ACHN (cell line): ENCODE measurements around the gene CUBN.

Experiments
- DNase-seq: peaks from one replicate; pipeline ENCODE4 v3.0.0-alpha.2; 2015
- in situ Hi-C: cut with HindIII; loops from 2 replicates; pipeline ENCODE4 v1.10.0; 2017; ENCODE audit warnings: low sequenced_read_pairs, low pct_ligation_motif_present, low pct_unique_long_range_greater_than_20kb

CUBN gene

DNA sequence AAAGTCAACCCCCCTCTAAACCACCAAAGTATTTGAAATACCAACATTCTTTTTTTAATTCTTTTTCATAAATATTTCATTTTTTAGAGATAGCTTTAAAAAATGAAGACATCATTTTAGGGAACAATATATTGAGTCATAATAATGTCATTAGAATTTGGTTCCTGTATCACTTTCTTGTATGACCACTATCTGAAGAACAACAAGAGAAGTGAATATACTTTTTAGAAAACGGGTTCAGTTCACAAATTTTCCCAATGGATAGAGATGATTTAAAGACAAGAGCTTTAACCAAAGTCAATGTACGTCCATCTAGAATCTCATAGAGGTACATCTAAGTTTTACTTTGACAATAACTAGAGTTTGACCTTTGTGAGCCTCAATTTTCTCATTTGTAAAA is 48.2 kb downstream of the CUBN start:
- in situ Hi-C loops: no loop called here
- no peak for DNase-seq

DNA sequence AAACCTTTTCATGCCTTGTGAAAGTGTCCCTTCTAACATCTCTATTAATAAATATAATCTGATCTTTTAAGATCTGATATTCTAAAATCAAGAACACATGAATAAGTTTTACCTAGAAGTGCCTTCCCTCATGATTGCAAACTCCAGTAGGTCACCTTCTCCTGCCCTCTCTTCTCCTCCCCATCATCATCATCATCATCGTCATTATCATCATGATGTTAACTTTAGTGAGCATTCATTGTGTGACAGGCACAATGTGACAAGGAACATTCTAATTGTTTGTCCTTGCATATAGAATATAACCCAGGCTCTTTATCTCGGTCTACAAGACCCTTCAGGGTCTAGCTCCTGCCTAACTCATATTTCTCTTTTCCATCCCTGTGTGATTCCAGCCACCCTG is 51.7 kb downstream of the CUBN start:
- no peak for DNase-seq
- in situ Hi-C loops: no loop called here

DNA sequence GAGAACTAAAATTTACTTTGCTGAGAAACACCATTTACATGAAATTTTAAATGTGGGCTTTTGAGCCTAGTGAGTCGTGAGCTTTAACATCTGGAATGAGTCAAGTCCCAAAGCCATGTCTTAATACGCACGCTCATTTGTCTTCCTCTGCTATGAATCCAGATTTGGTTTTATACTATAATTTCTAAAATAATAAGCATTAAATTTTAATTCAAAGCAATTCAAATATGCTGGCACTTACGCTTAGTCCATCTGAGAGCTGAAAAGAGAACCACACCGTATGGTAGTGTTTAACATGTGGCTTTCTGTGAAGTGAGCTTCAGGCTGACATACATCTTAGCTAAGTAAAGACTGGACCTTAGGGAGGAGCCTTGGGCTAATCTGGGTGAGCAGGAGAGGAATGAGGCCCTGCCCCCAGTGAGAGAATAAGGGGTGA is 52.2 kb downstream of the CUBN start:
- DNase-seq: no peak
- in situ Hi-C loops: no loop called here

DNA sequence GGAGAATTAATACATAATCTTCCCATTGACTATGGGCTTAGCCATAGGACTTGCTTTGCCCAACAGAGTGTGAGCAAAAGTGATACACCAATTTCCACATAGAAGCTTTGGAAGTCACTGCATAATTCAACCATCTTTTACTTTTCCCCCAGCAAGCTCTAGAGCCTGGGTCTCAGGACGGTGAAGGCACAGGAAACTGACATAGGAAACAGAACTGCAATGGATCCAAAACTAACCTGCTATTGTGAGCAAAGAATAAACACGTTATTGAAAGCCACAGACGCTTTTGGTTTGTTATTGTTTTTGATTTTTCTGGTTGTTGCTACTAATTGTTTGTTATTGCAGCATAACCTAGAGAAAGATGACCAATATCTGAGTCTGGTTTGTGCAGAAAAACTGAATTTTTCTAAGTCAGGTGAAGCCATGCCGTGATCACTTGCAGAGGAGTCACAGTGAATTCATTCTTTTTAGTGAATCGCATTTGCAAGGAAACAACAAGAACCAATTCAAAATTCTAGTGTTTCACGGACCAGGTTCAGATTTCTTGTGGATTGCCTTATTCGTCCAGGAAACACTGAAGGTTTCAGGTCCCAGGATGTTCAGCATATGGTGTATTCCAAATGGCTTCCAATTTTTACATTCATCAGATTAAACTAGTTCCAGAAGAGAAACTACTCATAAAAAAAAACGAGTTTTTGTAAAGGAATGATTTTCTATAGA is 52.8 kb downstream of the CUBN start:
- DNase-seq: no peak
- in situ Hi-C loops: no loop called here

DNA sequence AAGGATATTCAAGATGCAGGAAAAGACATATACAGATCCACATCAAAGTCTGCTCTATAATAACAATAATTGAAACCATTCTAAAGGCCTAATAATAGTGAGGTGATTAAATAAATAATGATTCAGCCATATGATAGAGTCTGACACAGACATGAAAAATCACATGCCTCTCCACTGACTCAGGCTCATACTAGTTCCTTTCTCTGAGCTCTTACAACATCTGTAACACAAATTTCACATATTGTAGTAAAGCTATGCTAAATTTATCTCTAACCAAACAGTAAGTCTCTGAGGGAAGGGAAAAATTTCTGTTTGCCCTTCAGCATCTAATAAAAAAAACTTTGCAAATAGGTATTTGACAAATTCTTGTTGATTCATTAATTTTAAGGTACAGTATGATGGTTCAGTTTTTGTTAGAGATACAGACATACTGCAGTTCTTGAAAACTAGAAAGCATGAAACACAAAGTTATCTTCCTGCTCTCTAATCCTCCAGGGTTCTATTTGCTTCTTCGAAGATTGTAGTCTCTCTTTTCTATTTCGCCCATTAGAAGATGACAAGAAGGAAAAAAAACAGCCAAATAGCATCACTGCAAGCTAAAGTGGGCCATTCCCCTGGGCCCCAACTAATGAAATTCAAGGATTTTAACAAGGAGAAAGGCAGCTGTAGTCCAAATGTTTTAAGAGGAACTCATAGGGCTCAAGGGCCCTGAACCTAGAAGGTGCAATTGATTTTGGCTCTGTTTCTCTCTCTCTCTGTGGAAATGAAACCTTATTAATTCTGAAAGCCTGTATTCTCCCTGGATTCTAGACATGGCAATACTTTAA is 53.9 kb downstream of the CUBN start:
- in situ Hi-C loops: no loop called here
- DNase-seq: peak; percentile 55

DNA sequence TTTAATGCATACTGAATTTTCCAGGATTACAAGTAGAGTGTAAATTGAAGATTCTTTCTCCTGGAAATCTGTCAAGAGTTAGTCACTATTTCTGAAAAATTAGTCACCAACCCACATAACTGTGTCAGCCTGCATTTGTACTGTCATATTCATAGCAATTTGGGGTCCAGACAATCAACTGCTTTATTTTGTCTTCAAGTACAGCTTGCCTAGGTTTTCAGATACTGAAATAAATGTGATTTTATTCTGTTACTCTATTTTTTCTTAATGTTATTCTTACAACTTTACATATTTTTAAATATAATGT is 55.1 kb downstream of the CUBN start:
- DNase-seq: peak; percentile 19
- in situ Hi-C loops: no loop called here

DNA sequence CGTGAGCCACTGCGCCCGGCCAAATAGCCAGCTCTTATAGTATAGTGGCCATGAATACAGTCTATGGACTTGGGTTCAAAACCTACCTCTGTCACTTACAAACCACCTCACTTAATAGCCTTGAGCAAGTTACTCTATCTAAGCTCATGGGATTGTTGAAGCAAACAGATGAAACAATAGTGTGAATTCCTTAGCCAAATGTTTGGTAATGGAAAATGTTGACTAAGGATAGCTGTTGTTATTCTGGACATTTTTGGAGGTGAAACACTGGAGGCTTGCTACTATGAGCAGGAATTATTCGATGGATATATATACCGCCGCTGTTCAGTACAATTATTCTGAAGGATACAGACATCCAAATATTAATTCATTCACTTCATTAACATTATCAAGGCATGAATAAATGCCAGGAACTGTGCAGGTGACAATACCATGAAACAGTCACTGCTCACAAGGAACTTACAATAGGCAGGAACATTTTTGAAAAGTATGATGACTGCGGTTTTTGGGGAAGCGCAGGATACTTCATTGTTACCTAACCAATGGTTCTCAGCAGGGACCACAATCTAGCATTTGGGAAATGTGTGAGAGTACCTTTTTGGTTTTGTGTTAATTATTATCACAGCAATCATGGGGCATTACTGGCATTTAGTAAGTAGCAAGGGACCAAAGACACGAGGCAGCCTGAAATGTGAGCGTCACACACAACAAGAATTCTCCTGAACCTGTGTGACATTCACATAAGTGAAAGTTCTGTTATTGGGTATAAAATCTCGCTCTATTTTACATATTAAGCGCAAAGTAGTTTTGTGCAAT is 55.7 kb downstream of the CUBN start:
- DNase-seq: no peak
- in situ Hi-C loops: no loop called here

DNA sequence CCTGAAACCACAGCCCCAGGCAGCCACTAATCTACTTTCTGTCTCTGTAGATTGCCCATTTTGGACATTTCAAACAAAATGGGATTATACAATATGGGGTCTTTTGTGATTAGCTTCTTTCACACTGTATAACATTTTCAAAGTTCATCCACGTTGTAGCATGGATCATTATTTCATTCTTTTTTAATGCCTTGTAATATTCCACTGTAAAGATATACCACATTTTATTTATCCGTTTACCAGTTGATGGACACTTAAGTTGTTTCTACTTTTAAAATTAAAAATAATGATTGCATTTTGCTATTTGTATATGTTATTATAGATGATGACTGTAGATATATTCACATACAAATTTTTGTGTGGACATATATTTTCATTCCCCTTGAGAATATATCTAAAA is 60.7 kb downstream of the CUBN start:
- no peak for DNase-seq
- in situ Hi-C loops: no loop called here

DNA sequence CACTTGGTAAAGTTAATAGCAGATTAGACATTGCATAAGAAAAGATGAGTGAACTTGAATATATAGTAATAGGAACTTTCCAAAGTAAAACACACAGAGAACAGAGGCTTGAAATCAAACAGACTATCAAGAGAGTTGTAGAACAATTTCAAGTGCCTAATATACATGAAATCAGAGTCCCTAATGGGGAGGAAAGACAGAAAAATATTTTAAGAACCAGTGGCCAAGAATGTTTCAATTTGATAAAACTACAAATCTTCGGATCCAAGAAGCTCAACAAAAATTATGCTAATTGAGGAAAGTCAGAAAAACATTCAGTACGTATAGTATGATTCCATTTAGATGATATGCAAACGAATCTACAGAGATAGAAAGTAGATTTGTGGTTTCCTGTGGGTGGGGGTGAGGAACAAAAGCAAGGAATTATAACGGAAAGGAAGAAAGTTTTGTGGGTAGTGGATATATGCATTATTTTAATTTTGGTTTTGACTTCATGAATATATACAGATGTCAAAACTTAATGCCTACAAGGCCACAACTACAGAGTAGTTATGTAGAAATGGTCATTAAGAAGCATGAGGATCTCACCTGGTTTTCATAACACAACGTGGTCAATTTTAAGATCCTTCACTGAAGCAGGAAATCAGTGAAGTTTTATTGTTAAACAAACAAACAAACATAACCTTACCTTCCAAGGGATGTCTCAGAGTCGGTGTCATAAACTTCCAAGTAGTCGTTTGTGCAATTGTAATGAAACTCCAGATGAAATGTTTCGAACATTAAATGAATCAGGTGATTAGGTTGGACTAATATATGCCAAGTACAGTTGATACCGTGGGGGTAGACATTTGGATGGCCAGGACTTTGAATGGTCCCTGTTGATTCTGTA is 62.0 kb downstream of the CUBN start:
- DNase-seq: no peak
- in situ Hi-C loops: no loop called here

DNA sequence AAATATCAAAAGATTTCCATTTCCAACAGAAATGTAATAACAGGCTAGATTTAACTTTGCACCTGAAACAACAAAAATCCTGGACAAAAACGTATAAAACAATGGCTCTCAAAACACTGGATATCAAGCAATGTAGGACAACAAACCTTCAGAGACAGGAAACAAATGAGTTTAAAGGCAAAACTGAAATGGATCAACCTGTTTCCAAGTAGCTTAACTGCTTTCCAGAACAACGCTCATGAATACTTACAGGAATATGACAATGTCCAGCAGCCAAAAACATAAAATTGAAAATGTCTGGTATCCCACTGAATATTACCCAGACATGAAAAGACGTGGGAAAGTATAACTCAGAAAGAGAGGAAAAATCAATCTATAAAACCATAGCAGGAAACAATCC is 62.8 kb downstream of the CUBN start:
- in situ Hi-C loops: no loop called here
- no peak for DNase-seq

DNA sequence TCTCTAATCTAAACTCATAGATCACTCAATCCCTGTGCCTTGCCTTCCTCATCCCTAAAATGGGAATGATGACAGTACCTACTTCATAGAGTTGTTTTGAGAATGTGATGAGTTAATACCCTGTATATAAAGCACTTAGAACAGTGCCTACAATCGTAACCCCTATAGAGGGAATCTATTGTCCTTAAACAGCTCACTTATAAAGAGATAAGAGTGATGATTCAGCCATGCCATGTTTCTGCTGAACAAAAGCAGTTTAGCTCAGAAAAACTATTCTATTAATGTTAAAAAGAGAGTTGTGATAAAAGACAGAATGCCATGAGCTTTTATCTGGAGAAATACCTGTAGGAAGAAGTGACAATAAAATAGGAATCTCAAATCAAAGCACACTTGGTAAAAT is 63.6 kb downstream of the CUBN start:
- in situ Hi-C loops: no loop called here
- DNase-seq: no peak

DNA sequence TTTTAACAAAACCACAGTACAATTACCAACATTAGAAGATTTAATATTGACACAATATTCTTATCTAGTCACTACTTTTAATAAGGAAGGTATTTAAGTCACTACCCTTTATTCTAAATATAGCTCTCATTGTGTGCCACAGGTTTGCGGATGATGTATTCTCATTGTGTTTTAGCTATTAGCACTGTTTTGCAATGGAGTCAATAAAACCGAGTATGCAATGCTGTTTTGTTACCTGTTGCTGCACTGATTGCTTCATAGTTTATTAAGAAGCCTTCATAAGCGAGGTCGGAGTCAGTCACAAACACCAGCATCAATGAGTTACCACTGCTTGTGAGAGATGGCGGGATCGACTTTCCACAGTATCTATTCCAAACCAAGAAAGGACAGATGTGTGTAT is 64.3 kb downstream of the CUBN start:
- in situ Hi-C loops: no loop called here

DNA sequence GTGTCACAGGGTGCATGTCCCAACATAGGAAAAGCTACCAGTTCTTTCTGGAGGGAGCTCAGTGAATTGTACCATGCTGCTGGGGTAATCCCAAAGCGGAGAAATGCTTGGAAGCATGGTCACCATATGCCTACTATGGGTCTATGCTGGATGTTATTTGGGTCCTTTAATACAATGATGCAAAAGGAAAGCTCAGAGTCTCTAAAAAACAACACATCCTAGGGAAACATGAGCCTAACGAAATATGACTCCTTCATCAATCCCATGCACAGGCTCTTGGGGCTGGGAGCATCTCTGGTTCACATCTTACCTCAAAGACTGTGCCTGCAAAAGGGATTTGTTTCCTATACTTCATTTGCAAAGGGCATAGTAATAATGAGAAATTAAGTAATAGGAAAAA is 65.2 kb downstream of the CUBN start:
- in situ Hi-C loops: no loop called here
- DNase-seq: no peak

More for the DNA sequence above, 64.3 kb downstream of the CUBN start:
- no peak for DNase-seq

DNA sequence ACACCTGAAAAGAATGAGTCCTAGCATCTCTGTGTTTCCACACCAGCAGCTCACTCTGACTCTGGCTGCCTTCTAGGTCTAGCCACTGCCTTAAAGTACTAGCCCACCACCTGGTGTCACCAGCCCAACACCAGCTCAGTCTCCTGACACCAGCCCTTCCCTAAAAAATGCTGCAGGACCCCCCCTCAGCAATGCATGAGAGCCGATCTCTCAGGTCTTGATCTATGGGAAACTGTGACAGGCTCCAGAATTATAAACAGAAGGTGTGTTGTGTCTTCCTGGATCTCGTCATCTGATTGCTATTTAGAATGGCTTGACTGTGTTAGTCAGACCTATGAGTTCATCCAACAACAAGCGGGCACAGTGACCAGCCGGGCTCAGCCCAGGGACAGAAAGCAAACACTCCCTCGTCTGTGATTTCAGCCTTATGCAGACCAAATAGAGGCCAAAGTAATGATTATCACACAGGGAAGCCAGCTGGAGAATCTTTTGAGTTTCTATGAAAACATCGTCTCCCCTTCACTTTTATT is 66.6 kb downstream of the CUBN start:
- in situ Hi-C loops: no loop called here
- peak; percentile 90 for DNase-seq

DNA sequence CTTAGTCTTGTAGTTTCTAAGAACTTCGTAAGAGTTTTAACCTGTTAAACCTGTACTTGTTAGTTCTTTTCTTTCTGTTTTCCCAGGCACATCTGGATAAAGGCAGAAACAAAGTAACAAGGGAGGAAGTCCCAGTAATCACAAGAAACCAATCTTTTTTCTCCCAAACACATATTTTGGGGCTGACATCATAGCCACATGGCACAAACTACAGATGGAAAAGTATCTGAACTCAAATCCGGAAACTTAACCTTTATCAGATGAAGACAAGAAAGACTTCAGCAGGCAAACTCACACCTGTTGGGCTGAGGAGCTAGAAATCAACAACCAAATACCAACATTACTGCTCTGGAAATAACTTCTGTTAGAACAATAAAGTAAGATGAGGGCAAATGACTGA is 67.1 kb downstream of the CUBN start:
- in situ Hi-C loops: no loop called here
- peak; percentile 78 for DNase-seq

DNA sequence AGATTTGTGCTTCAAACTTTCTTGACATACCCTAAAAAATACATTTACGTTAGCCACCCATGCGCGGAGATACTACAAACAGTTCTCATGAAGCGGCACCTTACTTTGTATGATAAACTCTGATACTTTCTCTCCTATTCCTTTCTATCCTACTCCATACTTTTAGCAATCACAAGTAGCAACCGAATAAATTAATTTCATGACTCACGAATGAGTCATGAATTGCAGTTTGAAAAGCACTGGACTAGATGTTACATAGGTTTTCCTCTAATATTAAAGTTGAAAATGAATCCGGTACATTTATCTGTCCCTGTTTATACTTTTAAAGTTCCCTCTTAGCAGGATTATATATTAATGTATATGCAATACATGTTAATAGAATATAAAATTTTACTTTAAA is 67.6 kb downstream of the CUBN start:
- in situ Hi-C loops: no loop called here

DNA sequence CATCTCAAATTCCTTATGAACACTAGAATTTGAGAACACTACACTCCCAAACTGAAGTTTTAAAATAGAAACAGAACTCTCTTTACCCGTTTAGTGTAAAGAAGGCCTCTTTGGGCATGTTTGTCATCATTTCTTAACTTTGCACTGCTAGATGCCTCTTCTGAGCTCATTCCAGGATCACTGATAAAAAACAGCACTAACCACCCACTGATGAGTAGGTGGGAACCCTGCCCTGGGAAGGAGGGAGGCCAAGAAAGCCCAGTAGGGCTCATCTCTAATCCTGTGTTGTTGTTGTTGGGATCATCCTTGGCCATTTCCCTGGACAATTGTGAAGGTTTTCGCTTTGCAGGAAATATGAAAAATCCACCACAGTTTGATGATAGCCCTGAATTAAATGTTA is 68.2 kb downstream of the CUBN start:
- in situ Hi-C loops: no loop called here

More for the DNA sequence above, 67.6 kb downstream of the CUBN start:
- DNase-seq: peak; percentile 75

DNA sequence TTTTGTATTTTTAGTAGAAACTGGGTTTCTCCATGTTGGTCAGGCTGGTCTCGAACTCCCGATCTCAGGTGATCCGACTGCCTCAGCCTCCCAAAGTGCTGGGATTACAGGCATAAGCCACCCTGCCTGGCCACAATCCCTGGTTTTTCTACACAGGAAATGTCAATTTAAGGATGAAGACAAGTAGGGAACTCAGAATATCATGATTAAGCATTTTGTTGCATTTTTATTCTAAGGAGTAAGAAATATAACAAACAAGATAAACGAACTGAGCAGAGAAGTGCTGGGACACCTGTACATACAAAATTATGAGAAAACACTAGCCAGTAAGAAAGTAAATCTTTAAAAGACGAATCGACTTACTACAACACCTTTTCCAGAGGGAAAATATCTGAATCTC is 69.3 kb downstream of the CUBN start:
- in situ Hi-C loops: no loop called here
- no peak for DNase-seq

More for the DNA sequence above, 68.2 kb downstream of the CUBN start:
- no peak for DNase-seq
